GM19351 (cell line): ENCODE measurements around the gene ZFP69.
A peak's percentile ranks its signal among the peaks of the same experiment; 100 is the strongest.

Experiments used
- ATAC-seq: cut with Tn5 transposase; IDR thresholded peaks from one replicate; pipeline ENCODE4 v1.9.1; 2021; ENCODE audit warnings: mild to moderate bottlenecking, moderate library complexity; ENCODE audit not compliant: unreplicated experiment

Gene ZFP69

DNA sequence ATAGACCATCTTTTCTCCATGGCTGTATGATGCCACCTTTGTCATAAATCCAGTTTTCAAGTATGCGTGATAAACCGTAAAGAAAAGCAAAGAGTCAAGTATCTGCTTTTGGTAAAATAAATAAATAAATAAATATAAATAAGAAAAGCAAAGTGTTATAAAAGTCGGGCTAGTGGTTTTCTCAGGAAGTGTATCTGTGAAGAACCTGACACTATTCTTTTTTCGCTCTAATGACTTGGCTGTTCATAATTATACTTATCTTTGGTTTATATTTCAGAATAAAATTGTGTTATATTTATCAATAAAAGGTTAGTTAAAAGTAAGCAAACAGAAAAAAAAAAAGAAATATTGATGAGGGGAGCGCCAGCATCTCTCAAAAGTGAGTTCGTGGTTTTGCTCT, 30.9 kb downstream of the ZFP69 start:
- ATAC-seq = no peak

DNA sequence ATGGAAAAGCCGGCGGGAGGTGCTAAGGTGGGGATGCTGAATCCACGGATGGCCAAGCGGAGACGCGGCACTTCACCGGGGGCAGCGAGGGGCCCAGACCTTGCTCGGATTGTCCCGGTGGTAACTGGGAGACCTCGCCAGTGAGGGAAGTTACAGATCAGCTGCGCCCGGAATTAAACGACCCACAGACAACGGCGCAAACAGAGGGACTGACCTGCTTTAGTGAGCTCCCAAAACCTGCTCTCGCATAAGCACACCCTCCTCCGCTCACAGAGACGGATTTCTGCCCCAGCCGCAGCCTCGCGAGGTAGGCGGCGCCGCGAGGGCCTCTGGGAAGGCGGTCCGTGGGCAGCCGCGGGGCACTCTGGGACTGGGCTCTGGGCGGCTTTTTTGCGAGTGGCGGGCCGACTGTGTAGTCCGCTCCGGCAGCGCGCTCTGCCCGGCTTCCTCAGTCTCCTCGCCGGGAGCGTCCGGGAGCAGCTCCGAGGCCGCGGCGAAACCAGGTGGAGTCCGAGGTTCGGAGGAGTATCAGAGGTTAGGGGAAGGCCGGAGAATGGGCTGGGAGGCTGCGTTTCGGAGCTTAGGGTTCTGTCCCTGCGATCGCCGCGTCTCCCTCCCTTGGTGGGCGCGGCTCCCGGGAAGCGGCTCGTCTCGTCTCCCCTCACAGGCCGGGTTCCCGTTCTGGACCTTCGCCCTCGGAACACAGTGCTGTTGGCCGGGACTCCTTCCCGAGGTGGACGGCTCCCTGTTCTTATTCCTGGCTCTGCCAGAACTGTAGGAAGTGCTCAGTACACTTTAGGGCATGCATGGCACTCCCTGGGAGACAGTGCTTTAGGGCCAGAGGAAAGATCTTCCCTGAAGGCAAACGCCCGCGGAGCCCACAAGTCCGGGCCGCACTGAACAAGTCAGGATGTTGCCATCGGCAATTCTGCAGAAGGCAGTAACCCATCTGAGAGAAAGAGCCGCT, 31.6 kb downstream of the ZFP69 start, which contains the start of gene EXO5:
Gene EXO5, plus strand, starts transcription at position 393 of the 967 bp plus-strand sequence. CDS start 5,778 bp downstream, outside the sequence.
- ATAC-seq = peak; percentile 80

DNA sequence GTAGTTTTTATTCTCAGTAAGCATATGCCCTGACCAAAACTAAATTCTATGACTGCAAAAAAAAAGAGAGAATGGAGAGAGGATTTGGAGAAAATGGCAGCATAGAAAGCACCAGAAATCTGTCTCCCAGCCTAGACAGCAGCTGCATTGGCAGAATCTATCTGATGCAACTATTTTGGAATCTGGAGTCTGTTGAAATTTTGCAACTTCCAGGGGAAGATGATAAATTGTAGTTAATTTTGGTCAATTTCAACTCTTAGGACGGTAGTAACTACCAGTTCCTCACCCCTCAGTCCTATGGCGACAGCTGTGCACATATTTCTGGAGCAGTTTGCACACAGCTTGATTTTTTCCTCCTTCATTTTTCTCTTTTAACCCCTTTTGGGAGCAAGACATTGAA, 42.4 kb downstream of the ZFP69 start:
- ATAC-seq = no peak

DNA sequence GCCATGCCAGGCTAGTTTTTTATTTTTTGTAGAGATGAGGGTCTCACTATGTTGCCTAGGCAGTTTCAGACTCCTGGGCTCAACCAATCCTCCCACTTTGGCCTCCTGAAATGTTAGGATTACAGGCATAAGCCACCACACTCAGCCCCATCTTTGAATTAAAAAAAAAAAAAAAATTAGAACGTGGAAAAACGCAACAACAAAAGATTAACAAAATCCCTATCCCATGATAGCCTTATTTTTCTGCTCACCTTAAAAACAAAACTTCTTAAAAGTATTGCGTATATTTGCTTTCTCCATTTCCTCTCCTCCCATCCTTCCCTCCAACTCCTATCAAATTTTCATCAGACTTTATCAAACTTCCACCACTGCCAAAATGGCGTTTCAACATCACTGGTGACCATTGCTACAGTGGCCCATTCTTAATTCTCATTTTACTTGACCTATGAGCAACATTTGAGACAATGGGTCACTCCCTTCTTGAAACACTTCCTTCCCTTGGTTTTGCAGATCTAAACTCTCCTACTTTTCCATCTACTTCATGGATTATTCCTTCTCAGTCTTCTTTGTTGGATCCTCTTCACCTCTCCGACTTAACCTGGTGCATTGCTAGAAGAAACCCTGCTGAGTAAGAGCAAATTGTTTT, 53.8 kb downstream of the ZFP69 start:
- ATAC-seq = peak; percentile 11

DNA sequence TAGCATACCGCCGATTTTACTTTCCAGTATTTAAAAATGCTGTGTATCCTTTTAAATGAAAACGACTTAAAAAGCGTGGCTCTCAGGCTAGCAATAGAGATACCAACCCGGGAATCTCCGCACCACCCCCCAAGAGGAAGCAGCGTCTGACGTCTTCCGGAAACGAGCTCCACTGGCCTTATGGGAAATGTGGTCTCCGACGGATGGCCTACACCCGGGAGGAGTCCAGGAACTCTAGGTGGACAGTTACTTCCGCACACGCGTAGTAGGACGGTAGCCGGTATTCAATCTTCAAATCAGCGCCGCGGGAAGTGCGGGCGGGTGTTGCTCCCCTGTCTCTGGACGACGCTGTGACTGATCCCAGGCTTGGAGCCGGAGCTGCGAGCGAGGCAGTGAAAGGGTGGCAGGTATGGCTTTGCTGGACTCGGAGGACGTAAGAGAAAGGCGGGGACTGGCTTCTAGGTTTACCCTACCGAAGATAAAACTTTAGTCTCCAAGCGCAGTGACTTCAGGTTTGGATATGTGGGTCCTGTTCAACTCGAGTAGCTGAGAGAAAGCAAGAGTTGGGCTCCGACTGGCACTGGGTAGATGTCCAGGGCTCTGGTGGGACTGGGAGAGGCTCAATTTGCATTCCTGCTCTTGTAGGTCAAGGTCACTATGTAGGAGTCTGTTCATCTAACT, 54.4 kb downstream of the ZFP69 start, which contains the start of gene ZNF684:
Gene ZNF684, plus strand, starts transcription at position 257 of the 681 bp plus-strand sequence. CDS start 1,530 bp downstream, outside the sequence.
- peak; percentile 97 for ATAC-seq

DNA sequence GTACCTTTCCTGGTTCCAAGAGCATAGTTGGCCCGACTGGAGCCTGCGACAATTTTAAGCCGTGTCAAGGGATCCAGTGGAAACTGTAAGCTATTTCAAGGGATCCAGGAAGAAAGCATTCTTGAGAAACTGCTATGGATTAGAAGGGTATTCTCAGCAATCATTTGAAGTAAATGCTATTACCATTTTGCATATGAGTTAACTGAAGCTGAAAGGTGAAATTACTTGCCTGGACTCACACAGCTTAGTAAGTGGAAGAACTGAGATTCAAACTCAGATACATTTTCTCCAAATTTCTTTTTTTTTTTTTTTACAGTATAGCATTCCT, 54.9 kb downstream of the ZFP69 start:
- no peak for ATAC-seq

DNA sequence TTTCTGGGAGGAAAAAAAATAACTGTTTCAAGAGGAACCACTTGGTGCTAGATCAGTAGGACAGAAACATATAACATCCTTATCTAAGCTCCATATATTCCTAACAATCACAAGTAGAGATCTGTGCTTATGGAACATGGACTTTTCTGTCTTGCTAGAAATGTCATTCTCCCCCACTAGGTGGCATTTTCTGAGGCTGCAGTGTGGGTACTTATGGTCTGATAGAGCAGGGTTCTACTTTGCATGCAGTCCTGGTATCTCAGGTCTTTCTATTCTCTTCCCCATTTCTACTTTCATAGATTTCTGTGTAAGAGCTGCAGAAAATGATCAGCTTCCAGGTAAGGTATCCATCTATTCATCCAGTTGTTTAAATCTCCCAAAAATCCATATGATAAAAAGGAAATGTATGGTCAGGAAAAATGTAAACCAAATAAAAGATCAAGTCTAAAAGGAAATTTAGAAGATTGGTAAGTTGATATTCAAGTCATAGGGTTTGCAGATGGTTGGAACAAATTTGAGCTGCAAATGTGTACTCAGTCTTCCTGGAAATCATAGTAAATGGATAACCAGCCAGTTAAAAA, 55.8 kb downstream of the ZFP69 start:
- ATAC-seq = no peak

DNA sequence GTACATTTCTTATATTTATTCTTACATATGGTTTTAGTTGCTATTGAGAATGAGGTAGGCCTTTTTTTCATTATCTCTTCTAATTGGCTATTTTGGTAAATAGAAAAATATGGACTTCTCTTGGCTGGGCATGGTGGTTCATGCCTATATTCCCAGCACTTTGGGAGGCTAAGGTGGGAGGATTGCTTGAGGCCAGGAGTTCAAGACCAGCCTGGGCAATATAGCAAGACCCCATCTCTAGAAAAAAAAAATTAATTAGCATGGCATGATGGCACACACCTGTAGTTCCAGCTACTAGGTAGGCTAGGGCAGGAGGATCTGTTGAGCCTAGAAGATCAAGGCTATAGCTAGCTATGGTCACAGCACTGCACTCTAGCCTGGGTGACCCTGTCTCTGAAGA, 57.5 kb downstream of the ZFP69 start:
- ATAC-seq = no peak

DNA sequence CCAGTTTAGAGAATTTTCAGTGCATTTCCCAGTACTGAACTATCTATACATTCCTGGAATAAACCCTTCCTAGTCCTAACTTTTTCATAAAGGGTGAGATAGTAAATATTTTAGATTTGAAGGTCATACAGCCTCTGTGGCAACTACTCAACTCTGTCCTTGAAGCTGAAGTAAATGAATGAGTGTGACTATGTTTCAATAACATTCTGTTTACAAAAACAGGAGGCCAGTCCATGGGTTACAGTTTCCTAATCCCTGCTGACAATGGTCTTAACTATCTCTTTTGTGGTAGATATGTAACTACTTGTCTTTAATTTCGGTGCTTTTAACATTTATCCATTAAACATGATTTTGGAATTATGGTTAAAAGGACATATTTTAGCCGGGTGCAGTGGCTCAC, 58.6 kb downstream of the ZFP69 start:
- ATAC-seq = no peak

DNA sequence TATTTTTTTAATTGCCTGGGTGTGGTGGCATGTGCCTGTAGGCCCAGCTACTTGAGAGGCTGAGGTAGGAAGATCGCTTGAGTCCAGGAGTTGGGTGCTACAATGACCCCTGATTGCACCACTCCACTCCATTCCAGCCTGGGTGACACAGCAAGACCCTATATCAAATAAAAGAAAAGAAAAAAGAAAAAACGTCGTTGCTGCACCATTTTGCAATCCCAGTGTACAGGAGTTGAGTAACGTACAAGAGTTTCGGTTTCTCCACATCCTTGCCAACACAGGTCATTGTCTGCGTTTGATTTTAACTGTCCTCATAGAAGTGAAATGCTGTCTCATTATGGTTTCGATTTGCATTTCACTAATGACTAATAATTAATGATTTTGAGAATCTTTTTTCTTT, 62.2 kb downstream of the ZFP69 start:
- no peak for ATAC-seq
